DOHH2 (cell line): ENCODE data around the gene TADA2B.

Experiments used
- H3F3A ChIP-seq: fragments of 200-600 bp; sonication (generic), shearing (Covaris generic); 2 replicates; pipeline ENCODE4 v1.6.0; 2016; ENCODE audit warnings: antibody characterized with exemption, mild to moderate bottlenecking; ENCODE audit not compliant: control insufficient read depth, insufficient read depth
- H3K27ac ChIP-seq: fragments of 200-600 bp; sonication (generic); 2 replicates; pipeline ENCODE4 v1.5.1; 2014; ENCODE audit warnings: low read depth, mild to moderate bottlenecking, low read length, moderate library complexity
- H3K27me3 ChIP-seq: fragments of 200-600 bp; sonication (generic); 2 replicates; pipeline ENCODE4 v1.6.1; 2014; ENCODE audit warnings: mild to moderate bottlenecking, low read length, mixed read lengths; ENCODE audit not compliant: control insufficient read depth
- H3K36me3 ChIP-seq: fragments of 200-600 bp; sonication (generic); 2 replicates; pipeline ENCODE4 v1.6.1; 2014; ENCODE audit warnings: mild to moderate bottlenecking, low read length, moderate library complexity, mixed read lengths; ENCODE audit not compliant: control insufficient read depth
- H3K4me1 ChIP-seq: fragments of 200-600 bp; sonication (generic); 2 replicates; pipeline ENCODE4 v1.6.1; 2014; ENCODE audit warnings: mild to moderate bottlenecking, low read length, mixed read lengths; ENCODE audit not compliant: control insufficient read depth
- H3K4me2 ChIP-seq: fragments of 200-600 bp; sonication (generic); 2 replicates; pipeline ENCODE4 v1.6.0; 2014; ENCODE audit warnings: mild to moderate bottlenecking, low read length, moderate library complexity
- H3K4me3 ChIP-seq: fragments of 200-600 bp; sonication (generic); 2 replicates; pipeline ENCODE4 v1.5.1; 2014; ENCODE audit warnings: mild to moderate bottlenecking, low read length, mixed read lengths
- H3K79me2 ChIP-seq: fragments of 200-600 bp; sonication (generic); 2 replicates; pipeline ENCODE4 v1.6.1; 2014; ENCODE audit warnings: mild to moderate bottlenecking, low read length, mixed read lengths; ENCODE audit not compliant: control insufficient read depth
- H3K9me2 ChIP-seq: fragments of 200-600 bp; sonication (generic); replicated peaks from 2 replicates; pipeline ENCODE4 v1.6.1; 2014; ENCODE audit warnings: mild to moderate bottlenecking, low read length, mixed read lengths; ENCODE audit not compliant: control insufficient read depth
- H3K9me3 ChIP-seq: fragments of 200-600 bp; sonication (generic); 2 replicates; pipeline ENCODE4 v1.6.1; 2014; ENCODE audit warnings: antibody characterized with exemption, low read length, mixed read lengths; ENCODE audit not compliant: control insufficient read depth, insufficient read depth
- H4K20me1 ChIP-seq: fragments of 200-600 bp; sonication (generic); 2 replicates; pipeline ENCODE4 v1.6.0; 2014; ENCODE audit warnings: low read depth, mild to moderate bottlenecking, antibody characterized with exemption, low read length, moderate library complexity; ENCODE audit not compliant: control insufficient read depth, insufficient read depth
- EZH2phosphoT487 ChIP-seq: fragments of 200-600 bp; sonication (generic); IDR thresholded peaks from 2 replicates; pipeline ENCODE4 v1.6.1; 2017; ENCODE audit warnings: borderline replicate concordance, mild to moderate bottlenecking, antibody characterized with exemption, low read length, moderate library complexity, mixed read lengths
- TF ChIP-seq, protein P1 (sequence below): fragments of 200-600 bp; sonication (generic); IDR thresholded peaks from one replicate; pipeline ENCODE4 v1.5.1; 2014; ENCODE audit warnings: antibody characterized with exemption, mild to moderate bottlenecking, low read depth, low read length; ENCODE audit not compliant: poor library complexity, severe bottlenecking

The TADA2B gene

DNA sequence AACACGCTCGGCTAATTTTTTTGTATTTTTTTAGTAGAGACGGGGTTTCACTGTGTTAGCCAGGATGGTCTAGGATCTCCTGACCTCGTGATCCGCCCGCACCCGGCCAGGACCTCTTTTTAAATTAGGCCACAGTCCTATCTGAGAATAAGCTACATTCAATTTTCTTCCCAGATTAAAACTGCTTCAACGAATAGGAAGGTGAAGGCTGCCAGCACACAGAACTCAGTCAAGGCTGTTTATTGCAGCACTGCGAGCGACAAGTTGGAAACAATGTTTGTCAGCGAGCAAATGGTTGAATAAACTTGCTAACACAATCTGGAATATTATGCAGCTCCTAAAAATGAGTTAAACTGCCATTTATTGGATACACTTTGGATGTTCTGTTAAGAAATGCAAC is 22.8 kb downstream of the TADA2B start:
- Histone ChIP-seq H3F3A (no peaks in the 10 kb centered on the region), H4K20me1 (peaks cover 28% of the 10 kb centered on the region), H3K9me2 (no peaks in the 10 kb centered on the region), H3K27ac (no peak overlapping the region), H3K27me3 (no peaks in the 10 kb centered on the region), H3K4me1 (peaks cover 29% of the 10 kb centered on the region), H3K4me2 (peak overlapping the region; percentile 81), H3K4me3 (peak overlapping the region; percentile 84), H3K79me2 (peaks cover 65% of the 10 kb centered on the region), H3K36me3 (peaks cover 62% of the 10 kb centered on the region), H3K9me3 (no peaks in the 10 kb centered on the region)
- TF ChIP-seq, protein P1, sequence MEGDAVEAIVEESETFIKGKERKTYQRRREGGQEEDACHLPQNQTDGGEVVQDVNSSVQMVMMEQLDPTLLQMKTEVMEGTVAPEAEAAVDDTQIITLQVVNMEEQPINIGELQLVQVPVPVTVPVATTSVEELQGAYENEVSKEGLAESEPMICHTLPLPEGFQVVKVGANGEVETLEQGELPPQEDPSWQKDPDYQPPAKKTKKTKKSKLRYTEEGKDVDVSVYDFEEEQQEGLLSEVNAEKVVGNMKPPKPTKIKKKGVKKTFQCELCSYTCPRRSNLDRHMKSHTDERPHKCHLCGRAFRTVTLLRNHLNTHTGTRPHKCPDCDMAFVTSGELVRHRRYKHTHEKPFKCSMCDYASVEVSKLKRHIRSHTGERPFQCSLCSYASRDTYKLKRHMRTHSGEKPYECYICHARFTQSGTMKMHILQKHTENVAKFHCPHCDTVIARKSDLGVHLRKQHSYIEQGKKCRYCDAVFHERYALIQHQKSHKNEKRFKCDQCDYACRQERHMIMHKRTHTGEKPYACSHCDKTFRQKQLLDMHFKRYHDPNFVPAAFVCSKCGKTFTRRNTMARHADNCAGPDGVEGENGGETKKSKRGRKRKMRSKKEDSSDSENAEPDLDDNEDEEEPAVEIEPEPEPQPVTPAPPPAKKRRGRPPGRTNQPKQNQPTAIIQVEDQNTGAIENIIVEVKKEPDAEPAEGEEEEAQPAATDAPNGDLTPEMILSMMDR: no peak
- no peak for TF ChIP-seq EZH2phosphoT487

DNA sequence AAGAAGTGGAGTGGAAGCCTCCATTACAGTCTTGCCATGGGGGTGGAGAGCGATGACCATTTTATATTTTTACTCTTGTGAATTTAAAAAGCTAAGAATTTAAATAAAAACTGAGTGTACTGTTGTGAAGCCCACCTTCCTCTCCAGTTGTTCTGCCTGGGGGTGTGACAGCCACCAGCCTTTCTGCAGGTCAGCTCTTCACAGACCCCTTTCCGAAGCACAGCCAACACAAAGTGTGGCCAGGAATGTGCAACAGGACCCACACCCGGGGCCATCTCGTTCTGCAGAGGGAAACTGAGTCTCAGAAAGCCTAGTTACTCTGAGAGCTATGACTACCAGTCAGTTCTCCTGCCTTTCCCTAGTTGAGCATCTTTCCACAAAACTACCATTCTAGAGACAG is 23.3 kb downstream of the TADA2B start:
- Histone ChIP-seq H3K4me3 (peak overlapping the region; percentile 84), H3K9me3 (no peaks in the 10 kb centered on the region), H3K4me1 (peaks cover 29% of the 10 kb centered on the region), H3F3A (no peaks in the 10 kb centered on the region), H3K4me2 (peak overlapping the region; percentile 81), H3K36me3 (peaks cover 57% of the 10 kb centered on the region), H3K9me2 (no peaks in the 10 kb centered on the region), H3K79me2 (peaks cover 64% of the 10 kb centered on the region), H4K20me1 (peaks cover 28% of the 10 kb centered on the region), H3K27ac (no peak overlapping the region), H3K27me3 (no peaks in the 10 kb centered on the region)
- TF ChIP-seq, protein P1: no peak
- TF ChIP-seq EZH2phosphoT487: no peak

DNA sequence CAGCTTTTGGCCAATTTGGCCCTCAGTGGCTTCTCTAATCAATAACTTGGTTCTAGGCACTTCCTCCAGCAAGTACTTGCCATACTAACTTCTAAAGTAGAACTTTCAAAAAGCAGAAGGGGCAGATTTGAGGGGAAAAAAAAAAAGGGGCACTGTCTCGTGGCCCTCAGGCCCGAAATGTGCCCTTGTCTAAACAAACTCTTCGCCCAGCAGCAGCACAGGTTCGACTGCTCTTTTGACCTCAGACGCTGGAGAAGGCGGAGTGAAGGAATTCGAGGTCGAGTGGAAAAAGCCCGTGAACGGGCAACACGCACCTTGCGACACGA is 23.9 kb downstream of the TADA2B start:
- Histone ChIP-seq H4K20me1 (peaks cover 28% of the 10 kb centered on the region), H3K27ac (peak overlapping the region; percentile 44; the same call in 1 of the 2 replicates), H3K27me3 (no peaks in the 10 kb centered on the region), H3K36me3 (peaks cover 51% of the 10 kb centered on the region), H3K4me3 (peak overlapping the region; percentile 84), H3K9me2 (no peaks in the 10 kb centered on the region), H3K4me2 (peak overlapping the region; percentile 81), H3K9me3 (no peaks in the 10 kb centered on the region), H3K79me2 (peaks cover 59% of the 10 kb centered on the region), H3F3A (no peaks in the 10 kb centered on the region), H3K4me1 (peaks cover 29% of the 10 kb centered on the region)
- TF ChIP-seq EZH2phosphoT487: no peak
- TF ChIP-seq, protein P1: no peak
